ENCODE data around the gene PRICKLE1. TPM values are rescaled to one million over a fixed set of nuclear protein-coding genes. Genes with fewer than 3 reads are reported as not detected.
"Not testable (repeated sequence)": the region's sequence is repeated elsewhere in the genome, so short reads cannot be mapped to it uniquely, and the experiment has no call there.

Gene PRICKLE1
- total RNA-seq, 2 donors from 2014 or later = not detected

DNA sequence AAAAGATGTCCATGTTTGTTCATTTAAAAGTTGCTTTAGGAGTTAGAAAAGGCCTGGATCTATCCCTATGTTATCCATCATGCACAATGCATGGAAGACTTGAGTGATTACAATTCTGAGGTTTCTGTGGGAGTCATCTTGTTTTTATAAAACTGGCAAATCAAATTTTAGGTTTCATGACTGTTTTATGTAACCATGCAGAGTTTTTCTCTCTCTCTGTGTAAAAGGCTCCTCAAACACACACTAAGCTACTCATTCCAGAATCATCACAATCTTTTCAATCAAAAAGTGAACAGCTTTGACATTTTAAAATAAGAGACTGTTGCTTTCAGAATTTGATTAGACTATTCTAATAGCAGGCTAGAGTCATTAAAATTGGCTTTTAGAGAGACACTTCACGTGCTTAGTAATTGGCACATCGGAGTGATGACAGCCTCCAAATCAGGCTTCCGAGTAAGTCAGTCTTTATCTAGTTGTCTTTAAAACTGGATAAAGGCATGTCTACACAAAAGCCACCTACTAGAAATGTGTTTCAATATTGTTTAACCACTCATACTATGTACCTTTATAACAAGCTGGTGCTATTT is 31.9 kb downstream of the PRICKLE1 start:
- Mint-ChIP-seq H3K4me1 (ENCODE audit: low read depth in 2 of 2) (no peaks in the 10 kb centered on the region), H3K27ac (no peak overlapping the region), H3K9me3 (no peaks in the 10 kb centered on the region), H3K4me3 (no peak overlapping the region), H3K36me3 (no peaks in the 10 kb centered on the region), H3K27me3 (peaks cover 0 to under 1% of the 10 kb centered on the region in 2 donors)
- ATAC-seq (no peak), DNase-seq (ENCODE audit: low spot score) (no peak)

GRCh38 chr12:42556917-42557316 is 32.6 kb downstream of the PRICKLE1 start:
- no peaks in the 10 kb centered on the region for H3K9me3 Mint-ChIP-seq
- peaks cover 0 to 4% of the 10 kb centered on the region in 2 donors for H3K27me3 Mint-ChIP-seq
- no peak overlapping the region for H3K4me3 Mint-ChIP-seq
- no peak overlapping the region for H3K27ac Mint-ChIP-seq
- H3K4me1 Mint-ChIP-seq (ENCODE audit: low read depth in 2 of 2) = no peaks in the 10 kb centered on the region
- DNase-seq (ENCODE audit: low spot score) (no peak), ATAC-seq (no peak)
- H3K36me3 Mint-ChIP-seq = no peaks in the 10 kb centered on the region

- Mint-ChIP-seq H3K4me3 (no peak overlapping the region), H3K27me3 (peaks cover 9 to 12% of the 10 kb centered on the region in 2 donors), H3K36me3 (no peaks in the 10 kb centered on the region), H3K27ac (no peak overlapping the region), H3K4me1 (ENCODE audit: low read depth in 2 of 2) (no peaks in the 10 kb centered on the region), H3K9me3 (no peaks in the 10 kb centered on the region)
- no peak for DNase-seq (ENCODE audit: low spot score)
- ATAC-seq = no peak
These were observed 36.7 kb downstream of the PRICKLE1 start for GRCh38 chr12:42552822-42553221.

- Mint-ChIP-seq H3K4me1 (ENCODE audit: low read depth in 2 of 2) (no peaks in the 10 kb centered on the region), H3K36me3 (no peaks in the 10 kb centered on the region), H3K27ac (no peak overlapping the region), H3K9me3 (no peaks in the 10 kb centered on the region), H3K27me3 (peaks cover 9 to 12% of the 10 kb centered on the region in 2 donors), H3K4me3 (no peak overlapping the region)
- ATAC-seq (no peak), DNase-seq (ENCODE audit: low spot score) (no peak)
These were observed 38.7 kb downstream of the PRICKLE1 start for GRCh38 chr12:42550800-42551199.

GRCh38 chr12:42546709-42547108 is 42.8 kb downstream of the PRICKLE1 start:
- H3K9me3 Mint-ChIP-seq = no peaks in the 10 kb centered on the region
- peaks cover 9% of the 10 kb centered on the region in 2 donors for H3K27me3 Mint-ChIP-seq
- H3K4me1 Mint-ChIP-seq (ENCODE audit: low read depth in 2 of 2) = no peaks in the 10 kb centered on the region
- ATAC-seq = no peak
- no peak for DNase-seq (ENCODE audit: low spot score)
- H3K36me3 Mint-ChIP-seq = no peaks in the 10 kb centered on the region
- no peak overlapping the region for H3K4me3 Mint-ChIP-seq
- H3K27ac Mint-ChIP-seq = no peak overlapping the region

DNA sequence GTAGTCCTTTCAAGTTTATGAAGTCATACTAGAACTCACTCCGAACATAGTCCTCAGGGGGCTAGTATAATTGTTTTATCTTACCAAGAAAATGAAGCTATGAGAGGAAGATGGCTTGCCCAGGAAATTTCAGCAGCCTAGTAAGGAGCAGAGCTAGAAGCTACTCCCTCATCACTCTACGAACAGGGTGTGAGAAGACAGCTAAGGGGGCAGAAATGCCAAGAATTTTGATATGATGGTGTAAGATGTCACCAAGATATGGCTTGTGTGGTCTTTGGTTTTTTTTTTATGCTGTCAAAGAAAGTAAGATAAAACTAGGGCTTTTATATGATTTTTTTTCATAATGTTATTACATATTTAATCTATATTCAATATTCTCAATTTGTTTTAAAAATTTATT is 47.6 kb downstream of the PRICKLE1 start:
- peaks cover 0 to 2% of the 10 kb centered on the region in 2 donors for H3K27me3 Mint-ChIP-seq
- no peak overlapping the region for H3K27ac Mint-ChIP-seq
- no peak overlapping the region for H3K4me3 Mint-ChIP-seq
- H3K4me1 Mint-ChIP-seq (ENCODE audit: low read depth in 2 of 2) = no peaks in the 10 kb centered on the region
- no peak for ATAC-seq
- no peaks in the 10 kb centered on the region for H3K36me3 Mint-ChIP-seq
- DNase-seq (ENCODE audit: low spot score) = no peak
- H3K9me3 Mint-ChIP-seq = no peaks in the 10 kb centered on the region

DNA sequence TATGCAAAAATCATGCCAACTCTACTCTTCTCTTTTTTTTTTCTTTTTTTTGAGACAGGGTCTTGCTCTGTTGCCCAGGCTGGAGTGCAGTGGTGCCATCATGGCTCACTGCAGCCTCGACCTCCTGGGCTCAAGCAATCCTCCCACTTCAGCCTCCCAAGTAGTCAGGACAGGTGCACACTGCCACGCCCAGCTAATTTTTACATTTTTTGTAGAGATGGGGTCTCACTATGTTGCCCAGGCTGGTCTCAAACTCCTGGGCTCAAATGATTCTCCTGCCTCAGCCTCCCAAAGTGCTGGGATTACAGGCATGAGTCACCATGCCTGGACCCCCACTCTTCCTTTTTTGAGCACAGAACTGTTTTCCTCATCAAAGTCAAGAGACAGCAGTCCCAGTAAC is 48.2 kb downstream of the PRICKLE1 start:
- H3K4me3 Mint-ChIP-seq; DNase-seq (ENCODE audit: low spot score); H3K36me3 Mint-ChIP-seq; ATAC-seq; H3K9me3 Mint-ChIP-seq; H3K27ac Mint-ChIP-seq; H3K4me1 Mint-ChIP-seq (ENCODE audit: low read depth in 2 of 2); H3K27me3 Mint-ChIP-seq: not testable (repeated sequence)

- Mint-ChIP-seq H3K36me3 (no peaks in the 10 kb centered on the region), H3K9me3 (no peaks in the 10 kb centered on the region), H3K27ac (no peak overlapping the region), H3K4me1 (ENCODE audit: low read depth in 2 of 2) (no peaks in the 10 kb centered on the region), H3K4me3 (no peak overlapping the region), H3K27me3 (peaks cover 0 to 7% of the 10 kb centered on the region in 2 donors)
- ATAC-seq (no peak), DNase-seq (ENCODE audit: low spot score) (no peak)
These were observed 49.9 kb downstream of the PRICKLE1 start for GRCh38 chr12:42539696-42540095.

DNA sequence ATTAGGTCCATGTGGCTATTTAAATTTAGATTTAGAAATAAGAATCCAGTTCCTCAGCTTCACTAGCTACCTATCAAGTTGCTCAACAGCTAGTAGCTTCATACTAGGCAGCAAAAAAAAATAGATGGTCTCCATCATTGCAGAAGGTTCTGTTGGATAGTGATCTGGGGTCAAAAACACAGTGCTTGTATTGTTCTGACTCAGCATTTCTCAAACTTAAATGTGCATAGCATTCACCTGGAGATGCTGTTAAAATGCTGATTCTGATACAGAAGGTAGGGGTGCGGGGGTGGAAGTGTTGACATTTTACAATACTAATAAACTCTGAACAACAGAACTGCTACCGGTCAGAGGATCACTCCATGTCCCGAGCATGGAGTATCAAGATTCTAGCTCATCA is 51.3 kb downstream of the PRICKLE1 start:
- Mint-ChIP-seq H3K27me3 (peaks cover 7 to 10% of the 10 kb centered on the region in 2 donors), H3K9me3 (no peaks in the 10 kb centered on the region), H3K4me3 (no peak overlapping the region), H3K36me3 (no peaks in the 10 kb centered on the region), H3K4me1 (ENCODE audit: low read depth in 2 of 2) (no peaks in the 10 kb centered on the region), H3K27ac (no peak overlapping the region)
- ATAC-seq (no peak), DNase-seq (ENCODE audit: low spot score) (no peak)

- H3K27ac Mint-ChIP-seq = no peak overlapping the region
- no peak for ATAC-seq
- H3K27me3 Mint-ChIP-seq = peaks cover 7 to 12% of the 10 kb centered on the region in 2 donors
These were observed 55.2 kb downstream of the PRICKLE1 start for GRCh38 chr12:42534184-42534838.

GRCh38 chr12:42530284-42530683 is 59.3 kb downstream of the PRICKLE1 start:
- Mint-ChIP-seq H3K4me1 (ENCODE audit: low read depth in 2 of 2) (no peaks in the 10 kb centered on the region), H3K36me3 (no peaks in the 10 kb centered on the region), H3K4me3 (no peak overlapping the region), H3K27me3 (peaks cover 5 to 20% of the 10 kb centered on the region in 2 donors), H3K27ac (no peak overlapping the region), H3K9me3 (no peaks in the 10 kb centered on the region)
- DNase-seq (ENCODE audit: low spot score) (no peak), ATAC-seq (no peak)

More at GRCh38 chr12:42534184-42534838, 55.2 kb downstream of the PRICKLE1 start:
- Mint-ChIP-seq H3K4me1 (ENCODE audit: low read depth in 2 of 2) (no peaks in the 10 kb centered on the region), H3K4me3 (no peak overlapping the region), H3K36me3 (no peaks in the 10 kb centered on the region), H3K9me3 (no peaks in the 10 kb centered on the region)
- DNase-seq (ENCODE audit: low spot score) = no peak

DNA sequence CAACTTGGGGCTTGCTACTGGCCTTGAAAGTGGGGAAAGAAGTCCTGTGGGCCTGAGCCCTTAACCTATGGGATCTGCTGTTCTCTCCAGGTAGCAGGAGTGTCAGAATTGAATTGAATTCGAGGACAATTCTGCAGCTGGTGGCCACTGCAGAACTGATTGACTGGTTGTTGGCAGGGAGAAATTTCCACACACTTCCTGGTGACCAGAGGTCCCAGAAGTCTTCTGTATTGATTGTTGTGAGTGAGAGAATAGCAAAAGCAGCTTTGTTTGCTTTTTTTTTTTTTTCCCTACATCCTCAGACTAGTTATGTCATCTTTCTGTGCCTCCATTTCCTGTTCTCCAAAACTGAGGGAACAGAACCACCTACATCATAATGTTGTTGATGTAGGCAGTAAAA is 64.1 kb downstream of the PRICKLE1 start:
- Mint-ChIP-seq H3K9me3 (no peaks in the 10 kb centered on the region), H3K4me3 (no peak overlapping the region), H3K27ac (no peak overlapping the region), H3K36me3 (no peaks in the 10 kb centered on the region), H3K4me1 (ENCODE audit: low read depth in 2 of 2) (no peaks in the 10 kb centered on the region), H3K27me3 (peaks cover 5 to 8% of the 10 kb centered on the region in 2 donors)
- no peak for ATAC-seq
- no peak for DNase-seq (ENCODE audit: low spot score)

- ATAC-seq = no peak
- Mint-ChIP-seq H3K9me3 (no peaks in the 10 kb centered on the region), H3K36me3 (no peaks in the 10 kb centered on the region), H3K4me1 (ENCODE audit: low read depth in 2 of 2) (no peaks in the 10 kb centered on the region), H3K27ac (no peak overlapping the region), H3K27me3 (peaks cover 5 to 8% of the 10 kb centered on the region in 2 donors), H3K4me3 (no peak overlapping the region)
- no peak for DNase-seq (ENCODE audit: low spot score)
These were observed 64.8 kb downstream of the PRICKLE1 start for GRCh38 chr12:42524716-42525115.

- ATAC-seq = no peak
- Mint-ChIP-seq H3K4me1 (ENCODE audit: low read depth in 2 of 2) (no peaks in the 10 kb centered on the region), H3K4me3 (no peak overlapping the region), H3K27ac (no peak overlapping the region), H3K27me3 (peaks cover 0 to 3% of the 10 kb centered on the region in 2 donors), H3K9me3 (no peaks in the 10 kb centered on the region), H3K36me3 (no peaks in the 10 kb centered on the region)
- DNase-seq (ENCODE audit: low spot score) = no peak
These were observed 73.0 kb downstream of the PRICKLE1 start for GRCh38 chr12:42516573-42516972.
